Stomach (tissue), 4 donors: Measurements from ENCODE around the gene MYOT.
"Not testable (repeated sequence)": the region's sequence is repeated elsewhere in the genome, so short reads cannot be mapped to it uniquely, and the experiment has no call there.

ENCODE experiments used
- POLR2A ChIP-seq, 4 donors: fragments of 450-650 bp; IDR thresholded peaks; one replicate each; pipeline ENCODE4 v1.6.1; 2016; ENCODE audit warnings: antibody characterized with exemption in 4 of 4, control low read depth in 2 of 4, mild to moderate bottlenecking in 1 of 4, moderate library complexity in 1 of 4
- TF ChIP-seq, protein P1 (sequence below), 7 experiments: fragments of 450-650 bp in 4 of 7; fragments of 200-600 bp in 3 of 7; sonication (generic) in 3 of 7; IDR thresholded peaks; one replicate each; pipeline ENCODE4 v1.5.1; 2016 to 2019; ENCODE audit warnings: antibody characterized with exemption in 7 of 7, control low read depth in 2 of 7, mild to moderate bottlenecking in 1 of 7

DNA sequence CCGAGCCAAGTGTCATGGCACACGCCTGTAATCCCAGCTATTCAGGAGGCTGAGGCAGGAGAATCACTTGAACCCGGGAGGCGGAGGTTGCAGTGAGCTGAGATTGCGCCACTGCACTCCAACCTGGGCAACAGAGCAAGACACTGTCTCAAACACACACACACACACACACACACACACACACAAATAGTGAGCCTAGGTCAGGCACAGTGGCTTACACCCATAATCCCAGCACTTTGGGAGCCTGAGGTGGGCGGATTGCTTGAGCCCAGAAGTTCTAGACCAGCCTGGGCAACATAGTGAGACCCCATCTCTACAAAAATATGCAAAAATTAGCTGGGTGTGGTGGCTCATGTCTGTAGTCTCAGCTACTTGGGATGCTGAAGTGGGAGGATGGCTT is 4.0 kb upstream of the MYOT start:
- TF ChIP-seq, protein P1, sequence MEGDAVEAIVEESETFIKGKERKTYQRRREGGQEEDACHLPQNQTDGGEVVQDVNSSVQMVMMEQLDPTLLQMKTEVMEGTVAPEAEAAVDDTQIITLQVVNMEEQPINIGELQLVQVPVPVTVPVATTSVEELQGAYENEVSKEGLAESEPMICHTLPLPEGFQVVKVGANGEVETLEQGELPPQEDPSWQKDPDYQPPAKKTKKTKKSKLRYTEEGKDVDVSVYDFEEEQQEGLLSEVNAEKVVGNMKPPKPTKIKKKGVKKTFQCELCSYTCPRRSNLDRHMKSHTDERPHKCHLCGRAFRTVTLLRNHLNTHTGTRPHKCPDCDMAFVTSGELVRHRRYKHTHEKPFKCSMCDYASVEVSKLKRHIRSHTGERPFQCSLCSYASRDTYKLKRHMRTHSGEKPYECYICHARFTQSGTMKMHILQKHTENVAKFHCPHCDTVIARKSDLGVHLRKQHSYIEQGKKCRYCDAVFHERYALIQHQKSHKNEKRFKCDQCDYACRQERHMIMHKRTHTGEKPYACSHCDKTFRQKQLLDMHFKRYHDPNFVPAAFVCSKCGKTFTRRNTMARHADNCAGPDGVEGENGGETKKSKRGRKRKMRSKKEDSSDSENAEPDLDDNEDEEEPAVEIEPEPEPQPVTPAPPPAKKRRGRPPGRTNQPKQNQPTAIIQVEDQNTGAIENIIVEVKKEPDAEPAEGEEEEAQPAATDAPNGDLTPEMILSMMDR (IDR thresholded peaks at IDR 0.05) = not testable (repeated sequence)
- not testable (repeated sequence) for TF ChIP-seq POLR2A (IDR thresholded peaks at IDR 0.05)
